K562 (cell line): ENCODE measurements around the gene RMND5B. TPM values are rescaled to one million over a fixed set of nuclear protein-coding genes. Genes with fewer than 3 reads are reported as not detected.
A peak's percentile ranks its signal among the peaks of the same experiment; 100 is the strongest.

ENCODE experiments used
- BCOR ChIP-seq: fragments of 450-650 bp; IDR thresholded peaks from 2 replicates; pipeline ENCODE4 v1.6.1; 2016
- ETV5 ChIP-seq: sonication (generic); formaldehyde crosslinking; IDR thresholded peaks from 2 replicates; pipeline ENCODE4 v1.4.0; 2020; ENCODE audit warnings: low read depth, mild to moderate bottlenecking, missing genetic modification reagents
- FOSL1 ChIP-seq: fragments of 200-800 bp; sonication (Bioruptor generic); conservative IDR thresholded peaks from 2 replicates; pipeline ENCODE4 v1.6.1; 2016; ENCODE audit warnings: missing genetic modification characterization, missing compliant biosample characterization
- HDAC2 ChIP-seq: fragments of 450-650 bp; IDR thresholded peaks from 2 replicates; pipeline ENCODE4 v1.6.1; 2016; ENCODE audit warnings: mild to moderate bottlenecking
- HLTF ChIP-seq: fragments of 450-650 bp; IDR thresholded peaks from 2 replicates; pipeline ENCODE4 v1.6.1; 2016
- ILF3 ChIP-seq: fragments of 450-650 bp; IDR thresholded peaks from 2 replicates; pipeline ENCODE4 v1.6.1; 2018; ENCODE audit warnings: antibody characterized with exemption, mild to moderate bottlenecking, moderate library complexity, borderline replicate concordance
- KDM1A ChIP-seq, 2 experiments: fragments of 450-650 bp; IDR thresholded peaks; 2 replicates each; pipeline ENCODE4 v1.6.1; 2016; ENCODE audit warnings: mild to moderate bottlenecking in 2 of 2
- LEF1 ChIP-seq: fragments of 450-650 bp; IDR thresholded peaks from 2 replicates; pipeline ENCODE4 v1.6.1; 2016; ENCODE audit warnings: mild to moderate bottlenecking
- NCOA1 ChIP-seq: fragments of 450-650 bp; IDR thresholded peaks from 2 replicates; pipeline ENCODE4 v1.6.1; 2016; ENCODE audit warnings: low read depth
- SMARCE1 ChIP-seq: fragments of 450-650 bp; IDR thresholded peaks from 2 replicates; pipeline ENCODE4 v1.7.1; 2016; ENCODE audit warnings: mild to moderate bottlenecking
- TEAD4 ChIP-seq, 2 experiments: sonication (generic) in 1 of 2; formaldehyde crosslinking in 1 of 2; IDR thresholded peaks; 2 replicates each; pipeline versions ENCODE4 v1.6.1 to v1.8.0; 2012 to 2022; ENCODE audit warnings: borderline replicate concordance in 1 of 2, inconsistent platforms in 1 of 2, low read length in 1 of 2, mild to moderate bottlenecking in 1 of 2, missing genetic modification reagents in 1 of 2
- TGIF2 ChIP-seq: sonication (generic); formaldehyde crosslinking; IDR thresholded peaks from 2 replicates; pipeline ENCODE4 v1.8.1; 2022; ENCODE audit warnings: mild to moderate bottlenecking, missing genetic modification reagents, moderate library complexity
- TRIM24 ChIP-seq, 2 experiments: fragments of 450-650 bp; IDR thresholded peaks; 2 replicates each; pipeline ENCODE4 v1.6.1; 2016
- ZNF583 ChIP-seq: fragments of 250-450 bp; sonication (Bioruptor Pico); IDR thresholded peaks from 2 replicates; pipeline ENCODE4 v1.4.0; 2020
- ZNF76 ChIP-seq: fragments of 250-450 bp; sonication (Bioruptor Pico); IDR thresholded peaks from 2 replicates; pipeline ENCODE4 v1.4.0; 2020; ENCODE audit warnings: mild to moderate bottlenecking, moderate library complexity, borderline replicate concordance
- polyA plus RNA-seq, 8 experiments: library from polyadenylated mRNA; depleted of rRNA in 4 of 8; stranded (reverse) in 5 of 8; unstranded in 3 of 8; fragments of >200 nt; fragmentation: Nextera tagmentation in 2 of 8; fragmentation: Illumina TruSeq in 1 of 8; extraction: Ambion mirVana in 2 of 8; extraction: Trizol in 1 of 8; gene quantifications; 2 replicates each; pipeline versions ENCODE4 v1.2.1 to v1.2.3, GENCODE V29; 2011 to 2014; ENCODE audit warnings: inconsistent platforms in 1 of 8, missing spikeins in 1 of 8
- total RNA-seq, 7 experiments: library from RNA; depleted of rRNA in 6 of 7; stranded (reverse); fragments of >200 nt in 6 of 7; fragmentation: Illumina TruSeq in 2 of 7; extraction: Trizol in 2 of 7; gene quantifications; 2 replicates each; pipeline versions ENCODE4 v1.2.1 to v1.2.3, GENCODE V29; 2011 to 2021; ENCODE audit warnings: low replicate concordance in 1 of 7
- TF ChIP-seq, protein P1 (sequence below), 3 experiments: IDR thresholded peaks in 2 of 3; conservative IDR thresholded peaks in 1 of 3; 2 replicates each; pipeline ENCODE4 v1.5.1; 2011 to 2012; ENCODE audit warnings: low read length in 3 of 3, mild to moderate bottlenecking in 3 of 3, control low read depth in 2 of 3, improper control_type of control experiment in 1 of 3, inconsistent platforms in 1 of 3, low read depth in 1 of 3, mixed read lengths in 1 of 3, moderate library complexity in 1 of 3; ENCODE audit not compliant: insufficient read depth in 2 of 3
- TF ChIP-seq, protein P2 (sequence below): fragments of 450-650 bp; IDR thresholded peaks from 2 replicates; pipeline ENCODE4 v1.7.1; 2018; ENCODE audit warnings: mild to moderate bottlenecking, low read depth; ENCODE audit not compliant: partially characterized antibody
- TF ChIP-seq, protein P3 (sequence below), 2 experiments: fragments of 250-450 bp in 1 of 2; fragments of 450-650 bp in 1 of 2; sonication (Bioruptor Pico) in 1 of 2; IDR thresholded peaks; 2 replicates each; pipeline versions ENCODE4 v1.6.1 to v1.8.0; 2016 to 2021; ENCODE audit warnings: mild to moderate bottlenecking in 2 of 2, moderate library complexity in 2 of 2, missing compliant biosample characterization in 1 of 2, missing genetic modification characterization in 1 of 2
- TF ChIP-seq, protein P4 (sequence below): sonication (generic); formaldehyde crosslinking; IDR thresholded peaks from 2 replicates; pipeline ENCODE4 v1.8.0; 2022; ENCODE audit warnings: mild to moderate bottlenecking, missing genetic modification reagents
- TF ChIP-seq, protein P5 (sequence below): sonication (generic); formaldehyde crosslinking; IDR thresholded peaks from 2 replicates; pipeline ENCODE4 v1.4.0; 2020; ENCODE audit warnings: mild to moderate bottlenecking, missing genetic modification reagents

The RMND5B gene
- total and polyA plus RNA-seq, 9 of the 15 experiments (the other 6 are each of a cell fraction or from before 2014, with no cell fraction given), result 2.6 to 57.0 (median 28.3) TPM

DNA sequence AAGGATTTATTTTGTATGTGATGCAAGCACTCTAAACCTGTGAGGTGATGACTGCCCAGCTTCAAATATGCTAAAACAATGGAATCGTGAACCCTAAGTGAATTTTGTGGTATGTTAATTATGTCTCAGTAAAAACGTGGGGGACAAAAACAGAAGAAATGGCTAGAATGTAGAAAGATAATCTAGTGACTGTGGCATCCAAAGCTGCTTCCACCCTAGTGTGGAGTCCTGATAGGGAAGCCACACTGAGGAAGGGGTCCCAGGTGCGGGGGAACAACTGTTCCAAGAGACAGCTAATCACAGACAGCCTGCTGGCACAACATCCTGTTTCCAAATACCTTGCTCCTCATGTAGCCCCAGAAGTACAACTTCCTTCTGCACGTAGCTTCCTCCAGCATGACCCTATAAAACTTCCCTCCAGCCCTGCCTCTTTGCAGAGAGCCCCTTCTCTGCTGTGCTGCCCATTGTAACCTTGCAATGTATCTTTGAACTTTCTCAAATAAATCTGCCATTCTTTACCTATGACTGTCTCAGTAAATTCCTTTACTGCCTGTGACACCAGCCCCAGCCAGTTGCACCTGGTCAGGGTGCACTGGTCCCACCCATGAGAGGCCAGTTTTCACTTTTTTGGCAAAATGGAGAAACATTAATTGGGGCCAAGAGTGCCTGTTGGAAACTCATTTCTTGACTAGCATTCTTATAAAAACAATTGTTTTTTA is 51.5 kb downstream of the RMND5B start (continued):
- TF ChIP-seq, protein P1, sequence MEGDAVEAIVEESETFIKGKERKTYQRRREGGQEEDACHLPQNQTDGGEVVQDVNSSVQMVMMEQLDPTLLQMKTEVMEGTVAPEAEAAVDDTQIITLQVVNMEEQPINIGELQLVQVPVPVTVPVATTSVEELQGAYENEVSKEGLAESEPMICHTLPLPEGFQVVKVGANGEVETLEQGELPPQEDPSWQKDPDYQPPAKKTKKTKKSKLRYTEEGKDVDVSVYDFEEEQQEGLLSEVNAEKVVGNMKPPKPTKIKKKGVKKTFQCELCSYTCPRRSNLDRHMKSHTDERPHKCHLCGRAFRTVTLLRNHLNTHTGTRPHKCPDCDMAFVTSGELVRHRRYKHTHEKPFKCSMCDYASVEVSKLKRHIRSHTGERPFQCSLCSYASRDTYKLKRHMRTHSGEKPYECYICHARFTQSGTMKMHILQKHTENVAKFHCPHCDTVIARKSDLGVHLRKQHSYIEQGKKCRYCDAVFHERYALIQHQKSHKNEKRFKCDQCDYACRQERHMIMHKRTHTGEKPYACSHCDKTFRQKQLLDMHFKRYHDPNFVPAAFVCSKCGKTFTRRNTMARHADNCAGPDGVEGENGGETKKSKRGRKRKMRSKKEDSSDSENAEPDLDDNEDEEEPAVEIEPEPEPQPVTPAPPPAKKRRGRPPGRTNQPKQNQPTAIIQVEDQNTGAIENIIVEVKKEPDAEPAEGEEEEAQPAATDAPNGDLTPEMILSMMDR (IDR thresholded peaks at IDR 0.05 in 2 of 3, conservative IDR thresholded peaks at IDR 0.05 in 1 of 3; ENCODE audit: insufficient read depth in 2 of 3, low read depth in 1 of 3, low read length in 3 of 3), result no peak
- TF ChIP-seq TEAD4 (IDR thresholded peaks at IDR 0.05; ENCODE audit: low read length) (peak; percentile 93), TEAD4 (CRISPR knock-in tag; IDR thresholded peaks at IDR 0.05; ENCODE audit: borderline replicate concordance) (no peak), LEF1 (0 out of 2 replicates have a peak, but pooled peaks have one; percentile 42), TRIM24 (IDR thresholded peaks at IDR 0.05) (peak; percentile 88 to 89), HDAC2 (peak; percentile 66), ETV5 (peak; percentile 79), NCOA1 (no peak), ZNF583 (CRISPR knock-in tag) (no peak), BCOR (peak; percentile 34; the same call in 1 of the 2 replicates), ILF3 (no peak), HLTF (no peak), KDM1A (IDR thresholded peaks at IDR 0.05) (peak; percentile 55 to 58), ZNF76 (CRISPR knock-in tag) (no peak), SMARCE1 (peak; percentile 62), FOSL1 (no peak), TGIF2 (CRISPR knock-in tag) (no peak)
- TF ChIP-seq, protein P2, sequence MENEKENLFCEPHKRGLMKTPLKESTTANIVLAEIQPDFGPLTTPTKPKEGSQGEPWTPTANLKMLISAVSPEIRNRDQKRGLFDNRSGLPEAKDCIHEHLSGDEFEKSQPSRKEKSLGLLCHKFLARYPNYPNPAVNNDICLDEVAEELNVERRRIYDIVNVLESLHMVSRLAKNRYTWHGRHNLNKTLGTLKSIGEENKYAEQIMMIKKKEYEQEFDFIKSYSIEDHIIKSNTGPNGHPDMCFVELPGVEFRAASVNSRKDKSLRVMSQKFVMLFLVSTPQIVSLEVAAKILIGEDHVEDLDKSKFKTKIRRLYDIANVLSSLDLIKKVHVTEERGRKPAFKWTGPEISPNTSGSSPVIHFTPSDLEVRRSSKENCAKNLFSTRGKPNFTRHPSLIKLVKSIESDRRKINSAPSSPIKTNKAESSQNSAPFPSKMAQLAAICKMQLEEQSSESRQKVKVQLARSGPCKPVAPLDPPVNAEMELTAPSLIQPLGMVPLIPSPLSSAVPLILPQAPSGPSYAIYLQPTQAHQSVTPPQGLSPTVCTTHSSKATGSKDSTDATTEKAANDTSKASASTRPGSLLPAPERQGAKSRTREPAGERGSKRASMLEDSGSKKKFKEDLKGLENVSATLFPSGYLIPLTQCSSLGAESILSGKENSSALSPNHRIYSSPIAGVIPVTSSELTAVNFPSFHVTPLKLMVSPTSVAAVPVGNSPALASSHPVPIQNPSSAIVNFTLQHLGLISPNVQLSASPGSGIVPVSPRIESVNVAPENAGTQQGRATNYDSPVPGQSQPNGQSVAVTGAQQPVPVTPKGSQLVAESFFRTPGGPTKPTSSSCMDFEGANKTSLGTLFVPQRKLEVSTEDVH, result no peak
- TF ChIP-seq, protein P3, sequence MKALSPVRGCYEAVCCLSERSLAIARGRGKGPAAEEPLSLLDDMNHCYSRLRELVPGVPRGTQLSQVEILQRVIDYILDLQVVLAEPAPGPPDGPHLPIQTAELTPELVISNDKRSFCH (CRISPR knock-in tag; IDR thresholded peaks at IDR 0.05), result no peak
- TF ChIP-seq, protein P3 (tag; IDR thresholded peaks at IDR 0.05), result no peak
- TF ChIP-seq, protein P4, sequence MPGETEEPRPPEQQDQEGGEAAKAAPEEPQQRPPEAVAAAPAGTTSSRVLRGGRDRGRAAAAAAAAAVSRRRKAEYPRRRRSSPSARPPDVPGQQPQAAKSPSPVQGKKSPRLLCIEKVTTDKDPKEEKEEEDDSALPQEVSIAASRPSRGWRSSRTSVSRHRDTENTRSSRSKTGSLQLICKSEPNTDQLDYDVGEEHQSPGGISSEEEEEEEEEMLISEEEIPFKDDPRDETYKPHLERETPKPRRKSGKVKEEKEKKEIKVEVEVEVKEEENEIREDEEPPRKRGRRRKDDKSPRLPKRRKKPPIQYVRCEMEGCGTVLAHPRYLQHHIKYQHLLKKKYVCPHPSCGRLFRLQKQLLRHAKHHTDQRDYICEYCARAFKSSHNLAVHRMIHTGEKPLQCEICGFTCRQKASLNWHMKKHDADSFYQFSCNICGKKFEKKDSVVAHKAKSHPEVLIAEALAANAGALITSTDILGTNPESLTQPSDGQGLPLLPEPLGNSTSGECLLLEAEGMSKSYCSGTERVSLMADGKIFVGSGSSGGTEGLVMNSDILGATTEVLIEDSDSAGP, result no peak
- TF ChIP-seq, protein P5, sequence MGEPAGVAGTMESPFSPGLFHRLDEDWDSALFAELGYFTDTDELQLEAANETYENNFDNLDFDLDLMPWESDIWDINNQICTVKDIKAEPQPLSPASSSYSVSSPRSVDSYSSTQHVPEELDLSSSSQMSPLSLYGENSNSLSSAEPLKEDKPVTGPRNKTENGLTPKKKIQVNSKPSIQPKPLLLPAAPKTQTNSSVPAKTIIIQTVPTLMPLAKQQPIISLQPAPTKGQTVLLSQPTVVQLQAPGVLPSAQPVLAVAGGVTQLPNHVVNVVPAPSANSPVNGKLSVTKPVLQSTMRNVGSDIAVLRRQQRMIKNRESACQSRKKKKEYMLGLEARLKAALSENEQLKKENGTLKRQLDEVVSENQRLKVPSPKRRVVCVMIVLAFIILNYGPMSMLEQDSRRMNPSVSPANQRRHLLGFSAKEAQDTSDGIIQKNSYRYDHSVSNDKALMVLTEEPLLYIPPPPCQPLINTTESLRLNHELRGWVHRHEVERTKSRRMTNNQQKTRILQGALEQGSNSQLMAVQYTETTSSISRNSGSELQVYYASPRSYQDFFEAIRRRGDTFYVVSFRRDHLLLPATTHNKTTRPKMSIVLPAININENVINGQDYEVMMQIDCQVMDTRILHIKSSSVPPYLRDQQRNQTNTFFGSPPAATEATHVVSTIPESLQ, result no peak
